Erythroblast (primary cell): ENCODE measurements around the gene CDC42BPB.

Experiments used
- GATA1 ChIP-seq: IDR thresholded peaks from 2 replicates; pipeline ENCODE4 v1.6.1; 2011; ENCODE audit warnings: low read depth, mild to moderate bottlenecking, control low read depth, low read length, moderate library complexity
- POLR2A ChIP-seq: IDR thresholded peaks from 2 replicates; pipeline ENCODE4 v1.6.1; 2011; ENCODE audit warnings: mild to moderate bottlenecking, low read length

- TF ChIP-seq POLR2A (no peak), GATA1 (no peak)
These were observed 140.8 kb downstream of the CDC42BPB start for GRCh38 chr14:102916347-102917055.
